GM12875 (cell line): ENCODE measurements around the gene TAB3.

Source experiments
- H3K4me3 ChIP-seq: one replicate; pipeline ENCODE4 v1.5.1; 2011; ENCODE audit warnings: low read depth, low read length, control low read depth
- CTCF ChIP-seq: IDR thresholded peaks from 2 replicates; pipeline ENCODE4 v1.5.1; 2011; ENCODE audit warnings: low read depth, mild to moderate bottlenecking, control low read depth, inconsistent platforms, low read length, moderate library complexity, borderline replicate concordance; ENCODE audit not compliant: insufficient read depth

The TAB3 gene

GRCh38 chrX:30889147-30890140 lies at the start of gene TAB3:
TAB3 (minus strand) TSS chrX:30889254; CDS start chrX:30859588, 29,666 bp downstream.
- H3K4me3 ChIP-seq: peak within 1 kb of the TSS; percentile 83
- no peak for TF ChIP-seq CTCF

GRCh38 chrX:30938295-30938694 lies 49.2 kb upstream of the TAB3 start:
- TF ChIP-seq CTCF: no peak
- H3K4me3 ChIP-seq: no peak overlapping the region

- no peak overlapping the region for H3K4me3 ChIP-seq
- no peak for TF ChIP-seq CTCF
Observed at GRCh38 chrX:30935985-30936384, 46.9 kb upstream of the TAB3 start.

- H3K4me3 ChIP-seq: no peak overlapping the region
- no peak for TF ChIP-seq CTCF
Observed at GRCh38 chrX:30931920-30932319, 42.9 kb upstream of the TAB3 start.

GRCh38 chrX:30930679-30931078 lies 41.6 kb upstream of the TAB3 start:
- no peak for TF ChIP-seq CTCF
- no peak overlapping the region for H3K4me3 ChIP-seq

- no peak overlapping the region for H3K4me3 ChIP-seq
- no peak for TF ChIP-seq CTCF
Observed at GRCh38 chrX:30930143-30930542, 41.1 kb upstream of the TAB3 start.

GRCh38 chrX:30920271-30920670 lies 31.2 kb upstream of the TAB3 start:
- TF ChIP-seq CTCF: no peak
- no peak overlapping the region for H3K4me3 ChIP-seq
